ENCODE measurements around the gene SELPLG.

Gene SELPLG

DNA sequence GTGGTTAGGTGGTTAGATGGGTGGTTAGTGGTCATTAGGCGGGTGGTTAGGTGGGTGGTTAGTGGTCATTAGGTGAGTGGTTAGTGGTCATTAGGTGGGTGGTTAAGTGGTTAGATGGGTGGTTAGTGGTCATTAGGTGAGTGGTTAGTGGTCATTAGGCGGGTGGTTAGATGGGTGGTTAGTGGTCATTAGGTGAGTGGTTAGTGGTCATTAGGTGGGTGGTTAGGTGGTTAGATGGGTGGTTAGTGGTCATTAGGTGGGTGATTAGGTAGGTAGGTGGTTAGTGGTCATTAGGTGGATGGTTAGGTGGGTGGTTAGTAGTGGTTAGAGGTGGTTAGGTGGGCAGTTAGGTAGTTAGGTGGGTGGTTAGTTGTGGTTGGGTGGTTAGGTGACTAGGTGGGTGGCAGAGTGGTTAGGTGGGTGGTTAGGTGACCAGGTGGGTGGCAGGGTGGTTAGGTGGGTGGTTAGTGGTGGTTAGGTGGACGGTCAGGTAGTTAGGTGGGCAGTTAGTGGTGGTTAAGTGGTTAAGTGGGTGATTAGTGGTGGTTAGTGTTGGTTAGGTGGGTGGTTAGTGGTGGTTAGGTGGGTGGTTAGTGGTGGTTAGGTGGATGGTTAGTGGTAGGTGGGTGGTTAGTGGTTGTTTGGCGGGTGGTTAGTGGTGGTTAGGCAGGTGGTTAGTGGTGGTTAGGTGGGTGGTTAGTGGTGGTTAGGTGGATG lies 27.8 kb downstream of the SELPLG start:
- Histone ChIP-seq H3K36me3 (ENCODE audit: insufficient read depth, low read length) (no peaks in the 10 kb centered on the region), H3F3A (ENCODE audit: low read depth) (no peaks in the 10 kb centered on the region), H3K9ac (ENCODE audit: low read depth, low read length, poor library complexity, severe bottlenecking) (no peak overlapping the region), H4K20me1 (ENCODE audit: insufficient read depth, low read length, poor library complexity, severe bottlenecking) (no peaks in the 10 kb centered on the region), H3K4me3 (ENCODE audit: low read length, poor library complexity, severe bottlenecking) (no peak overlapping the region), H3K79me2 (ENCODE audit: insufficient read depth, low read length) (no peaks in the 10 kb centered on the region), H3K4me2 (ENCODE audit: low read depth, low read length, poor library complexity, severe bottlenecking) (no peak overlapping the region), H3K27me3 (ENCODE audit: insufficient read depth, low read length, poor library complexity, severe bottlenecking) (no peaks in the 10 kb centered on the region), H3K4me1 (ENCODE audit: insufficient read depth, low read length, poor library complexity, severe bottlenecking) (no peaks in the 10 kb centered on the region), H3K9me2 (replicated peaks; ENCODE audit: low read depth, low read length) (no peaks in the 10 kb centered on the region), H2AFZ (ENCODE audit: low read length) (no peak overlapping the region), H3K9me3 (ENCODE audit: insufficient read depth, low read depth, low read length) (no peaks in the 10 kb centered on the region)
- TF ChIP-seq EZH2phosphoT487 (IDR thresholded peaks at IDR 0.05; ENCODE audit: borderline replicate concordance), result no peak
- TF ChIP-seq, protein P1, sequence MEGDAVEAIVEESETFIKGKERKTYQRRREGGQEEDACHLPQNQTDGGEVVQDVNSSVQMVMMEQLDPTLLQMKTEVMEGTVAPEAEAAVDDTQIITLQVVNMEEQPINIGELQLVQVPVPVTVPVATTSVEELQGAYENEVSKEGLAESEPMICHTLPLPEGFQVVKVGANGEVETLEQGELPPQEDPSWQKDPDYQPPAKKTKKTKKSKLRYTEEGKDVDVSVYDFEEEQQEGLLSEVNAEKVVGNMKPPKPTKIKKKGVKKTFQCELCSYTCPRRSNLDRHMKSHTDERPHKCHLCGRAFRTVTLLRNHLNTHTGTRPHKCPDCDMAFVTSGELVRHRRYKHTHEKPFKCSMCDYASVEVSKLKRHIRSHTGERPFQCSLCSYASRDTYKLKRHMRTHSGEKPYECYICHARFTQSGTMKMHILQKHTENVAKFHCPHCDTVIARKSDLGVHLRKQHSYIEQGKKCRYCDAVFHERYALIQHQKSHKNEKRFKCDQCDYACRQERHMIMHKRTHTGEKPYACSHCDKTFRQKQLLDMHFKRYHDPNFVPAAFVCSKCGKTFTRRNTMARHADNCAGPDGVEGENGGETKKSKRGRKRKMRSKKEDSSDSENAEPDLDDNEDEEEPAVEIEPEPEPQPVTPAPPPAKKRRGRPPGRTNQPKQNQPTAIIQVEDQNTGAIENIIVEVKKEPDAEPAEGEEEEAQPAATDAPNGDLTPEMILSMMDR (conservative IDR thresholded peaks at IDR 0.05; ENCODE audit: low read length), result no peak

DNA sequence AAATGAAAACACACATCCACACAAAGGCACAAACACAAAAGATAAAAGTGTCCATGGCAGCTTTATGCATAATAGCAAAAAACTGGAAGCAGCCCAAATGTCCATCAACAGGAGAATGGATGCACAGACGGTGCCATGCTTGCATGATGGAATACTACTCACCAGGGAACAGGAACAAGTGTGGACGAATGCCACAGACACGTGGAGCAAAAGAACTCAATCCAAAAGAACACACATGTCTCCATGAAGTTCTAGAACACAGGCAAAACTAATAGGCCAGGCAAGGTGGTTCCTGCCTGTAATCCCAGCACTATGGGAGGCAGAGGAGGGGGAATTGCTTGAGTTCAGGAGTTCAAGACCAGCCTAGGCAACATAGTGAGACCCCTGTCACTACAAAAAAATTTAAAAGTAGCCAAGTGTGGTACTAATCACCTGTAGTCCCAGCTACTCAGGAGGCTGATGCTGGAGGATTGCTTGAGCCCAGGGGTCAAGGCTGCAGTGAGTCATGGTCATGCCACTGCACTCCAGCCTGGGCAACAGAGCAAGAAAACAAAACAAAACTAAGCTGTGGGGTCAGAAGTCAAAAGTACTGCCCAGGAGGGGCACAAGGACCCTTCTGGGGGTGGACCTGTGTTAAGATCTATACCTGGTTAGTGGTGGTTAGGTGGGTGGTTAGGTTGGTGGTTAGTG lies 28.5 kb downstream of the SELPLG start:
- H3K79me2 ChIP-seq (ENCODE audit: insufficient read depth, low read length), result no peaks in the 10 kb centered on the region
- H3K4me1 ChIP-seq (ENCODE audit: insufficient read depth, low read length, poor library complexity, severe bottlenecking), result no peaks in the 10 kb centered on the region
- no peaks in the 10 kb centered on the region for H3F3A ChIP-seq (ENCODE audit: low read depth)
- no peak for TF ChIP-seq EZH2phosphoT487 (IDR thresholded peaks at IDR 0.05; ENCODE audit: borderline replicate concordance)
- TF ChIP-seq, protein P1 (conservative IDR thresholded peaks at IDR 0.05; ENCODE audit: low read length), result no peak
- H3K36me3 ChIP-seq (ENCODE audit: insufficient read depth, low read length), result no peaks in the 10 kb centered on the region
- H3K9me2 ChIP-seq (replicated peaks; ENCODE audit: low read depth, low read length), result no peaks in the 10 kb centered on the region
- H2AFZ ChIP-seq (ENCODE audit: low read length), result no peak overlapping the region
- no peak overlapping the region for H3K4me2 ChIP-seq (ENCODE audit: low read depth, low read length, poor library complexity, severe bottlenecking)
- no peak overlapping the region for H3K4me3 ChIP-seq (ENCODE audit: low read length, poor library complexity, severe bottlenecking)
- no peaks in the 10 kb centered on the region for H3K27me3 ChIP-seq (ENCODE audit: insufficient read depth, low read length, poor library complexity, severe bottlenecking)
- H3K9me3 ChIP-seq (ENCODE audit: insufficient read depth, low read depth, low read length), result no peaks in the 10 kb centered on the region
- no peak overlapping the region for H3K9ac ChIP-seq (ENCODE audit: low read depth, low read length, poor library complexity, severe bottlenecking)
- H4K20me1 ChIP-seq (ENCODE audit: insufficient read depth, low read length, poor library complexity, severe bottlenecking), result no peaks in the 10 kb centered on the region

DNA sequence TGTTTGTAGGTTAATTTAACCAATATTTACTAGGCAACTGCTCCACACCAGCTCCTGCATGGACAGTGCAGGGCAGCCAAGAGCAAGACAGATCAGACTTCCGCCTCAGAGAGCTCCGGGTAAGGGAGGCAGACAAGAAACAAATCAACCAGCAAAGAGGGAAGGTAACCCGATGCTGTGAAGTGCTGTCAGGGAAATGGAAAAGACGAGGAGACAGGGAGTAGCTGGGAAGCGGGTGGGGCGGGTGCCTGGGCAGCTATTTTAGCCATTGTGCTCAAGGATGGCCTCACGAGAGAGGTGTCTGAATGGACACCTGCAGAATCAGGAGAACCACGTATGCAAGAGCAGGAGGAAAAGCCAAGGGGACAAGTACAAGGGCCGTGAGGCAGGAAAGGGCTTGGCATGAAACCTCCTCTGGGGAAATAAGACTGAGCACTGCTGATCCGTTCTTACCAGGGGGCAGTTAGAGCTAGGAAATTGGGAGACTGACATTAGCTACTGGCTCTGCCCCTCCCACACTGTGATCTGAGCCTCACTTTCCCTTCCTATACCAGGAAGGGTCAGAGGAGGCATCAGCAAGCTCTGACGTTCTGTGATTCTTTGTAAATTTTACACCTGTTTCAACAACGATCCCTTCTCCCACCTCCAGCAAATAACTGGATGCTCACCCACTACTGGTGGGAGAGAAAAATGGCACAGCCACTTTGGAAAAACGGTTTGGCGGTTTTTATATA lies 29.3 kb downstream of the SELPLG start:
- Histone ChIP-seq H4K20me1 (ENCODE audit: insufficient read depth, low read length, poor library complexity, severe bottlenecking) (no peaks in the 10 kb centered on the region), H3K4me1 (ENCODE audit: insufficient read depth, low read length, poor library complexity, severe bottlenecking) (no peaks in the 10 kb centered on the region), H3K9me2 (replicated peaks; ENCODE audit: low read depth, low read length) (no peaks in the 10 kb centered on the region), H3K9me3 (ENCODE audit: insufficient read depth, low read depth, low read length) (no peaks in the 10 kb centered on the region), H2AFZ (ENCODE audit: low read length) (no peak overlapping the region), H3K79me2 (ENCODE audit: insufficient read depth, low read length) (no peaks in the 10 kb centered on the region), H3K4me2 (ENCODE audit: low read depth, low read length, poor library complexity, severe bottlenecking) (no peak overlapping the region), H3K27me3 (ENCODE audit: insufficient read depth, low read length, poor library complexity, severe bottlenecking) (no peaks in the 10 kb centered on the region), H3K4me3 (ENCODE audit: low read length, poor library complexity, severe bottlenecking) (no peak overlapping the region), H3K36me3 (ENCODE audit: insufficient read depth, low read length) (no peaks in the 10 kb centered on the region), H3K9ac (ENCODE audit: low read depth, low read length, poor library complexity, severe bottlenecking) (no peak overlapping the region), H3F3A (ENCODE audit: low read depth) (no peaks in the 10 kb centered on the region)
- TF ChIP-seq, protein P1 (conservative IDR thresholded peaks at IDR 0.05; ENCODE audit: low read length), result no peak
- TF ChIP-seq EZH2phosphoT487 (IDR thresholded peaks at IDR 0.05; ENCODE audit: borderline replicate concordance), result no peak
